Mucosa of gallbladder (tissue), 1 donor: ENCODE results near the gene ADAMTS3. TPM values are rescaled to one million over a fixed set of nuclear protein-coding genes. Genes with fewer than 3 reads are reported as not detected.
"Not testable (repeated sequence)": the region's sequence is repeated elsewhere in the genome, so short reads cannot be mapped to it uniquely, and the experiment has no call there.

ENCODE experiments used
- DNase-seq: peaks from one replicate; pipeline ENCODE4 v3.0.0-alpha.2; 2020; ENCODE audit warnings: low spot score
- total RNA-seq: library from RNA; stranded (reverse); gene quantifications from one replicate; pipeline ENCODE4 v1.2.1, GENCODE V29; 2021
- donor health status: DM: no; HTN: no; CAD: no.

ADAMTS3 gene
- total RNA-seq, 1 donor from 2014 or later = 0.40 TPM

DNA sequence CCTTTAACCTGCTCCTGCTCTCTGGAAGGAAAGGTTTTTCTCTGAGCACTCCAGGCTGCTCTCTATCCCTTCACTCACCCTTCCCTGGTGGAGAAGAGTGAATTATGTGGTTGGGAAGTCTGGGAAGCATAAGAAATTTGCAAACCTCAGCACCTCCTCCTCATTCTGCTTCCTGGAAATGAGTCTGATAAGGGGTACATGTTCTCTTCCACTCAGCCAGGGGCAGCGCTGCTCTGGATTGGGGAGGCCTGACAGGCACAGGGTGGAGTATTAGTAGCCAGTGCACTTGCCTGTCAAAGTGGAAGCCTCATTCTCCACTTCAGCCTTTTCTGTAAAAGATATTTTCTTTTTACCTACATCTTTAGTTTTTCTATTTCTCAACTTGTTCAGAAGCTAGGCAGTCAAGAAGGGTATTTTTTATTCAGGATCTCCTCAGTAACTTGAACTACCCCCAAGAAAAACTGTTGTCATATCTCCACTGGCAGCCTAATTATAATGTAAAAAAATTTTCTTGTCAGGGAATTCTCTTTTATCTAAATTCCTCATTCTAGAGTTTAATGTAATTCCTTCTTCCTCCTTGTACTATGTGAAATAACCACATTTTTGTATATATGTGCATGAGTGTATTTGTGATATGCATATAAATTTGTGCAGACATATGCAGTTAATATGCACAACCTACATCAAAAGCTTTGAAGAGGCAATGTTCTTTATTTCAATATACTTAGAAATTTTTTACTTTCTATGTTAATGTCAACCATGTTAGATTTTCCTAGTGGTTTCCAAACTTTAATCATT, 15.3 kb downstream of the ADAMTS3 start:
- no peak for DNase-seq

- no peak for DNase-seq
Measured at GRCh38 chr4:72552447-72552846, 16.6 kb downstream of the ADAMTS3 start.

- DNase-seq = no peak
Measured at GRCh38 chr4:72546456-72546855, 22.6 kb downstream of the ADAMTS3 start.

DNA sequence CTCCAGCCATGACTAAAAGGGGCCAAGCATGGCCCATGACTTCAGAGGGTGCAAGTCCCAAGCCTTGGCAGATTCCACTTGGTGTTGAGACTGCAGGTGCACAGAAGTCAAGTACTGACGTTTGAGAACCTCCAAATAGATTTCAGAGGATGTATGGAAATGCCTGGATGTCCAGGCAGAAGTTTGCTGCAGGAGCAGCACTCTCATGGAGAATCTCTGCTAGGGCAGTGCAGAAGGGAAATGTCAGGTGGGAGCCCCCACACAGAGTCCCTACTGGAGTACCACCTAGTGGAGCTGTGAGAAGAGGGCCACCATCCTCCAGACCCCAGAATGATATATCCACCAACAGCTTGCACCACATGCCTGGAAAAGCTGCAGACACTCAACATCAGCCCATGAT, 28.3 kb downstream of the ADAMTS3 start:
- DNase-seq = not testable (repeated sequence)

DNA sequence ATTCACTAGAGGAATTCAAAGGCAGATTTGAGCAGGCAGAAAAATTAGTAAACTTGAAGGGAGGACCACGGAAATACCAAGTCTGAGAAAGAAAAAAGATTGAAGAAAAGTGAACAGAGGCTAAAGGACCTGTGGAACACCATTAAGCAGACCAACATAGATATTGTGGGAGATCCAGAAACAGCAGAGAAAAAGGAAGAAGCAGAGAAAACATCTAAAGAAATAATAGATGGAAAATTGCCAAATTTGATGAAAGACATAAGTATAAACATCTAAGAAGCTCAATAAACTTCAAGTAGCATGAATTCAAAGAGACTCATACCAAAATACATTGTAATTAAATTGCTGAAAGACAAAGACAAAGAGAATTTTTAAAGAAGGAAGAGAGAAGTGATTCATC, 31.0 kb downstream of the ADAMTS3 start:
- no peak for DNase-seq

- no peak for DNase-seq
Measured at GRCh38 chr4:72536443-72536842, 32.6 kb downstream of the ADAMTS3 start.

DNA sequence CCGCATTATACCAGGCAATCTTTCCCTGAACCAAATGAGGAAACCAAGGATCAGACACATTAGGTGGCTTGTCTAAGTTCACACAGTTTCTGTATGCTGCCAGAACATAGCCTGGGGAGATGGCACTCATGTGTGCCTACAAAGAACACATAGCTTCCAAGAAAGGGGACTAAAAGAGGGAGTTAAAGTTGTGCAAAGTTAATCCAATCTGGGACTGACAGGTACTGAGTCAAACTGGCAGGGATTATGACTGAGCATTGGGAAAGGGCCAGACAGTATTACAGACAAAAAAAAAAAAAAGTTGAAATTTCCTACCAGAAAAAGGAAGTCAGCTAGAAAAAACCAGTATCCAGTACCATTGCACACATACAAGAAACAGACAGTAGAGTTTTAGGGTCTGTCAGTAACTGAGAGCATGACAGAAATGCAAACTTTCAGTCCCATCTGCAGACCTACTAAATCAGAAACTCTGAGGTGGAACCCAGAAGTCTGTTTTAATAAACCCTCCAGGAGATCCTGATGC, 37.2 kb downstream of the ADAMTS3 start:
- DNase-seq = no peak

DNA sequence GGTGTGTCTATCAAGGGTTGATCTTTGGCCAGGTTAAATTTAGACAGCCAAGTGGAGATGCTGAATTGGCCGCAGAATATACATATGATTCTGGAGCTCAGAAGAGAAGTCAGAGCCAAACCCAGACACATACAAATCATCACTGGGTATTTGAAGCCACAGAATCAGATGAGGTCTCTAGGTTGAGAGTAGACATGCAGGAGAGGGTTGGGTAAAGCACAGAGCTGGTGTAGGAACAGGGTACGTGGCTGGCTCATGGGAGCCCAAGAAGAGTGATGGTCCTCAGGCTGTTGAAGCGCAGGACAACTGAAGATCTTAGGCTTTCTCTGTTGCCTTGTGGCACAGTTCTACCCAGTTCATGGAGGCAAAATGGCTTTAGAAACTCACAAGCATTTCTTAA, 37.7 kb downstream of the ADAMTS3 start:
- no peak for DNase-seq

DNA sequence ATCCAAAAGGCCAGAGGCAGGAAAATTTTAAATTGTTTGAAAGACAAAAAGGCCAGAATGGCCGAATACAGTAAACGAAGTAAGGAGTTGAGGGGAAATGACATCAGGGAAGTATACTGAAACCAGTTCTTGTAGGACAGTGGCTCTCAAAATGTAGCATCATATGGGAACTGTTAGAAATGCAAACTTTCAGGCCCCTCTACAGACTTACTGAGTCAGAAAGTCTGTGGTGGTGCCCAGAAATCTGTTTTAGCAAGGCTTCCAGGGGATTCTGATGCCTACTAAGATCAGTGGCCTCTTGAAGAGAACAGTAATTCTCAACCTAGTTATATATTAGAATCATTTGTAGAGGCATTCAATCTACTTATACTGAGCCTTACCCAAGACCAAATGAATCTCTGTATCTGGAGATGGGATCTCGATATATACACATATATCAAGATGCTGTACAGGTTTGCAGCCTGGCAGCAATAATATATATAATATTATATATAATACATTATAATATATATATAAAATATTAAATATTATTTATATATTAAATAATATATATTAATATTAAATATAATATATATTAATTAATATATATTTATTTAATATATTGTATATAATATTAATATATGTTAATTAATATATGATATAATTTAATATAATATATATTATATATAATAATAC, 39.7 kb downstream of the ADAMTS3 start:
- no peak for DNase-seq

DNA sequence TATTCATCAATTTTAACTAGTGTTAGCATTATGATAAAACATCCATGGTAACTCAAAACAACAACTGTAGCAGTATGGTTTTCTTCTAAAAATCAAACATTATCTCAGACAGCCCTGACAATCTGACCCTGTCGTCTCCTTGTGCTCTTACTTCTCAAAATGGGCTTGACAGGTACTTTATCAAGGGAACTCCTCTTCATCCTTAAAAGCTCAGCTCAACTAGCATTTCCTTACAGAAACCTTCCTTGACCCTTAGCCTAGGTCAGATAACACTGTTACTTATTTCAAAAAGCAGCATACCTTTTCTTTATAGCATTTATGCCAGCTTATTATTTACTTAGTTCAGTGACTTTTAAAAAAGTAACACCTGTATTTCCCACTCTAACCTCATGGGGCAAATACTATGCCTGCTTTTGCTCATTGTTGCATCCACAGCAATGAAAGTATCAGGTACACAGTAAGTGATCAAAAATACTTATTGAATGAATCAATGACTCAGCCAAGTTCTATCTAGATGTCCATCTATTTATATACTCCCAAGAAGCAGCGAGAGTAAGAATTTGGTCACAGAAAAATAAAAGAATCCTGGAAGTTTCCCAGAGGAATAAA, 41.9 kb downstream of the ADAMTS3 start:
- DNase-seq = no peak

DNA sequence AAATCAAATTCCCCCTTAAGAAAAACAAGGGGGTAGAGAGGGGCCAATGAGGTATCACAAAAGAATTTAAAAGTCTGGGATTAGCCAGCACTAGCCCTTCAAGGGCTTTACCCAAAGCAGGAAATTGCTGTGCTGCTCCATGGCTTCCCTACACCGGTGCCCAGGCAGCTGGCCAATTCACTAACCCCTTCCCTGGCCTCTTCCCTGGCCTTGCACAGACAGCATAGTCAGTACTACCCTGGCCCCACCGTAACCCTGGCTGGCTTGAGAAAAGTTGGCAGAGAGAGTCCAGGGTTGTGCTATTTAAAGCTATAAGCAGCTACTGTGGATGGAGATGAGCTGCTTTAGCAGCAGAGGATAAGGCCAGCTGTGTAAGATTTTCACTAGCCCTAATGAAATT, 43.1 kb downstream of the ADAMTS3 start:
- peak; percentile 18 for DNase-seq

GRCh38 chr4:72522440-72522839, 46.6 kb downstream of the ADAMTS3 start:
- no peak for DNase-seq

DNA sequence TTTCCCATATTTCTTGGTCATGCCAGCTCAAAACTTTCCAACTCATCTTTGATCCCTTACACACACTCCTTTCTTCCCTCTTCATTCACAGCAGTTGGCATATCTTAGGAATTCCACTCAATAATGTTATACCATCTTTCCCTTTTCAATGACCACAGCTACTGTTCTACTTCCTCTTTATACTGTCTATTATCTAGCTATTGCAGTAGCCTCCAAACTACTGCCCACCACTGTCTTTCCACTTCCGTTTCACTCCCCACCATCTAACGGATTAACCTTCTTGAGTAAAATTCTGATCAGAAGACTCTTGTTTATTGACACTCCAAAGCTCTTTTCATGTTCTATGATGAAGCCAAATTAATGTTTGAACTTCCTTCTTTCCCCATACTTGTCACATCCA, 55.8 kb downstream of the ADAMTS3 start:
- no peak for DNase-seq

- no peak for DNase-seq
Measured at GRCh38 chr4:72507860-72508419, 61.1 kb downstream of the ADAMTS3 start.

- DNase-seq = no peak
Measured at GRCh38 chr4:72507167-72507566, 61.9 kb downstream of the ADAMTS3 start.

- DNase-seq = no peak
Measured at GRCh38 chr4:72505314-72505744, 63.7 kb downstream of the ADAMTS3 start.

GRCh38 chr4:72500214-72500613, 68.8 kb downstream of the ADAMTS3 start:
- DNase-seq = no peak

DNA sequence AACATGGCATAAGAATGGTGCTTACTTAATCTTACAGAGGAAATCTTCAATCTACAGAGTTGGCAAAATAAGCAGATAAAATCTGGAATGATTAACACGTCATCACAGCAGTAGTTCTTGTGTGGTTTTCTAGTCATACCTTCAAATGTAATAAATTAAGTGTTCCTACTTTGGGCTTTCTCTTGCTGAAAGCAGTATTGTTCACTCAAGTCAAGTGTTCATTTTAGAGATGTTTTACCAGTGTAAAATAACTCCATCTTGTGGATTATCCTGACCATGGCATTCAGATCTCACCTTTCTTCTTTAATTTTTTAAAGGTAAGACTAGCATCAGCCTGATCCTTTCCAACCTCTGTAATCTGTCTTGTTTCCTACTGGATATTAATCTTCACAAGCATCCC, 72.9 kb downstream of the ADAMTS3 start:
- no peak for DNase-seq

- DNase-seq = no peak
Measured at GRCh38 chr4:72494156-72494555, 74.9 kb downstream of the ADAMTS3 start.

GRCh38 chr4:72489267-72489666, 79.8 kb downstream of the ADAMTS3 start:
- no peak for DNase-seq

DNA sequence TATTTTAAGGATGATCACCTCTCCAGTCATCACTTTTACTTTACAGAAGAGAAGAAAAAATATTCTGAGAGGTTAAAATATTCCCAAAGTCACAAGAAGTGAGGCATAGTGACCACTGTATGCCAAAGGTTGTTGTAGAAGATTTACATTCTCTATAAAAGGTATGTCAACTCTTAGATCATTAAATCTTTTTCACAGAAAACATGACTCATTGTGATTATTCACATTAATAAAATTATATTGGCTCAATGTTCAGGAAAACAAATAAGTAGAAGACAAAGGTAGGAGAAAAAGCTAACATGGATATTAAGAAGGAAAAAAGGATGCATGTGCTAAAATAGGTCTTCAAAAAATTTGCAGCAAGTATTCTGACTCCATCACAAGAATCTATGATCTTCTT, 82.0 kb downstream of the ADAMTS3 start:
- DNase-seq = no peak

DNA sequence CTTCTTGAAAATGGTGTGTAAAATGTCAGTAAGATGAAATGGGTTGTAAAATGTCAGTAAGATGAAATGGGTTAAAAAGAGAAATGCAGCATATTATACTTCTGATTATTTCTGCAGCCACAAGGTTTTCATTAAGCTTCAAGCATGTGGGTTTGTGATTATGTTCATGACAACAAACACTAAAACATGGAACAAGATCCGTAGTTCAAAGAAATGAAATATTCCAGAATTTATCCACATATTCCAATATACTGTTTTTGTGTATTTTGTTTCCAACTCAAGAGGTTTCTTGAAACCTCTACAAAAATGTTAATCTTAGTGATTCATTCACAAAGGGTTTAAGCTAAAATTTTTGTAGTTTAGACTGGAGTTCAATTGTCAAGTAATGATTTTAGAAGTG, 84.0 kb downstream of the ADAMTS3 start:
- DNase-seq = no peak
